Neuron (in vitro differentiated cells): ENCODE measurements around the gene TESK2.
A peak's percentile ranks its signal among the peaks of the same experiment; 100 is the strongest.

Experiments used
- H2AFZ ChIP-seq: one replicate; pipeline ENCODE4 v1.6.1; 2013; ENCODE audit warnings: low read depth, mild to moderate bottlenecking, inconsistent platforms, low read length, moderate library complexity
- H3K27me3 ChIP-seq: one replicate; pipeline ENCODE4 v1.6.1; 2013; ENCODE audit warnings: low read length; ENCODE audit not compliant: insufficient read depth
- H3K36me3 ChIP-seq: one replicate; pipeline ENCODE4 v1.6.1; 2013; ENCODE audit warnings: low read length; ENCODE audit not compliant: insufficient read depth
- H3K4me1 ChIP-seq: one replicate; pipeline ENCODE4 v1.6.1; 2013; ENCODE audit warnings: low read length; ENCODE audit not compliant: insufficient read depth
- H3K4me3 ChIP-seq: 2 replicates; pipeline ENCODE4 v1.5.1; 2013; ENCODE audit warnings: mild to moderate bottlenecking, low read length, moderate library complexity
- H3K9me3 ChIP-seq: one replicate; pipeline ENCODE4 v1.6.1; 2013; ENCODE audit warnings: low read length

TESK2 gene

GRCh38 chr1:45356186-45356585 is 134.8 kb downstream of the TESK2 start:
- Histone ChIP-seq H3K4me3 (no peak overlapping the region), H3K4me1 (peaks cover 4% of the 10 kb centered on the region), H3K9me3 (no peaks in the 10 kb centered on the region), H3K36me3 (no peaks in the 10 kb centered on the region), H2AFZ (no peak overlapping the region), H3K27me3 (no peaks in the 10 kb centered on the region)

- Histone ChIP-seq H3K9me3 (no peaks in the 10 kb centered on the region), H3K4me3 (no peak overlapping the region), H3K27me3 (no peaks in the 10 kb centered on the region), H3K36me3 (no peaks in the 10 kb centered on the region), H3K4me1 (peaks cover 4% of the 10 kb centered on the region), H2AFZ (no peak overlapping the region)
Measured at GRCh38 chr1:45355683-45356082, 135.3 kb downstream of the TESK2 start.

GRCh38 chr1:45354838-45355237 is 136.1 kb downstream of the TESK2 start:
- Histone ChIP-seq H3K36me3 (no peaks in the 10 kb centered on the region), H3K4me3 (no peak overlapping the region), H3K4me1 (peaks cover under 1% of the 10 kb centered on the region), H3K27me3 (no peaks in the 10 kb centered on the region), H2AFZ (no peak overlapping the region), H3K9me3 (no peaks in the 10 kb centered on the region)

GRCh38 chr1:45353685-45354084 is 137.3 kb downstream of the TESK2 start:
- no peaks in the 10 kb centered on the region for H3K27me3 ChIP-seq
- no peaks in the 10 kb centered on the region for H3K4me1 ChIP-seq
- no peaks in the 10 kb centered on the region for H3K9me3 ChIP-seq
- no peak overlapping the region for H3K4me3 ChIP-seq
- no peaks in the 10 kb centered on the region for H3K36me3 ChIP-seq
- H2AFZ ChIP-seq = no peak overlapping the region

GRCh38 chr1:45351508-45351907 is 139.5 kb downstream of the TESK2 start:
- H3K27me3 ChIP-seq = no peaks in the 10 kb centered on the region

GRCh38 chr1:45348966-45349677 is 141.8 kb downstream of the TESK2 start:
- H2AFZ ChIP-seq = no peak overlapping the region
- H3K4me3 ChIP-seq = no peak overlapping the region
- peaks cover 8% of the 10 kb centered on the region for H3K36me3 ChIP-seq
- H3K4me1 ChIP-seq = no peaks in the 10 kb centered on the region
- no peaks in the 10 kb centered on the region for H3K27me3 ChIP-seq
- no peaks in the 10 kb centered on the region for H3K9me3 ChIP-seq

More at GRCh38 chr1:45351508-45351907, 139.5 kb downstream of the TESK2 start:
- Histone ChIP-seq H3K36me3 (no peaks in the 10 kb centered on the region), H3K4me3 (no peak overlapping the region), H2AFZ (no peak overlapping the region), H3K9me3 (no peaks in the 10 kb centered on the region), H3K4me1 (no peaks in the 10 kb centered on the region)

- Histone ChIP-seq H3K4me1 (no peaks in the 10 kb centered on the region), H3K27me3 (no peaks in the 10 kb centered on the region), H2AFZ (no peak overlapping the region), H3K4me3 (no peak overlapping the region), H3K36me3 (peaks cover 13% of the 10 kb centered on the region), H3K9me3 (no peaks in the 10 kb centered on the region)
Measured at GRCh38 chr1:45348609-45348965, 142.4 kb downstream of the TESK2 start.

- no peak overlapping the region for H3K4me3 ChIP-seq
- no peaks in the 10 kb centered on the region for H3K27me3 ChIP-seq
- H3K36me3 ChIP-seq = peaks cover 19% of the 10 kb centered on the region
- H3K4me1 ChIP-seq = no peaks in the 10 kb centered on the region
- no peaks in the 10 kb centered on the region for H3K9me3 ChIP-seq
- no peak overlapping the region for H2AFZ ChIP-seq
Measured at GRCh38 chr1:45348020-45348419, 142.9 kb downstream of the TESK2 start.

GRCh38 chr1:45346473-45346872 is 144.5 kb downstream of the TESK2 start:
- no peak overlapping the region for H2AFZ ChIP-seq
- H3K9me3 ChIP-seq = no peaks in the 10 kb centered on the region
- peaks cover 33% of the 10 kb centered on the region for H3K36me3 ChIP-seq
- H3K4me3 ChIP-seq = no peak overlapping the region
- H3K4me1 ChIP-seq = no peaks in the 10 kb centered on the region
- no peaks in the 10 kb centered on the region for H3K27me3 ChIP-seq

GRCh38 chr1:45345014-45345413 is 145.9 kb downstream of the TESK2 start:
- H3K36me3 ChIP-seq = peaks cover 38% of the 10 kb centered on the region
- H3K4me3 ChIP-seq = no peak overlapping the region
- H3K9me3 ChIP-seq = no peaks in the 10 kb centered on the region
- no peak overlapping the region for H2AFZ ChIP-seq
- peaks cover 7% of the 10 kb centered on the region for H3K4me1 ChIP-seq
- H3K27me3 ChIP-seq = no peaks in the 10 kb centered on the region

GRCh38 chr1:45344499-45344898 is 146.5 kb downstream of the TESK2 start:
- no peaks in the 10 kb centered on the region for H3K27me3 ChIP-seq
- peaks cover 38% of the 10 kb centered on the region for H3K36me3 ChIP-seq
- no peaks in the 10 kb centered on the region for H3K9me3 ChIP-seq
- peaks cover 7% of the 10 kb centered on the region for H3K4me1 ChIP-seq
- no peak overlapping the region for H3K4me3 ChIP-seq
- no peak overlapping the region for H2AFZ ChIP-seq

- peak overlapping the region; percentile 54 for H3K4me3 ChIP-seq
- no peaks in the 10 kb centered on the region for H3K9me3 ChIP-seq
- peaks cover 38% of the 10 kb centered on the region for H3K36me3 ChIP-seq
- peak overlapping the region; percentile 84 for H2AFZ ChIP-seq
- H3K4me1 ChIP-seq = peaks cover 12% of the 10 kb centered on the region
- H3K27me3 ChIP-seq = no peaks in the 10 kb centered on the region
Measured at GRCh38 chr1:45340816-45341466, 150.0 kb downstream of the TESK2 start.

- Histone ChIP-seq H3K36me3 (peaks cover 38% of the 10 kb centered on the region), H3K27me3 (no peaks in the 10 kb centered on the region), H2AFZ (peak within 1 kb of the TSS; percentile 84), H3K4me1 (peaks cover 12% of the 10 kb centered on the region), H3K9me3 (no peaks in the 10 kb centered on the region), H3K4me3 (peak within 1 kb of the TSS; percentile 54)
Measured at GRCh38 chr1:45339789-45340558, 151.0 kb downstream of the TESK2 start, which contains the start of the genes MUTYH and TOE1. Gene MUTYH, minus strand, starts transcription at chr1:45340440. Its CDS starts 5,935 bp downstream, at chr1:45334505. Gene TOE1, plus strand, starts transcription at chr1:45340170. Its CDS starts 83 bp downstream, at chr1:45340253.
